Suprapubic skin (tissue), 3 donors: ENCODE measurements around the gene CATSPER1.

ENCODE experiments used
- CTCF ChIP-seq, 2 donors: fragments of 200-600 bp in 1 of 2; fragments of 450-650 bp in 1 of 2; sonication (generic) in 1 of 2; IDR thresholded peaks; one replicate each; pipeline ENCODE4 v1.5.1; 2016 to 2019; ENCODE audit warnings: antibody characterized with exemption in 2 of 2, mild to moderate bottlenecking in 1 of 2, moderate library complexity in 1 of 2
- POLR2AphosphoS5 ChIP-seq, 3 donors: sonication (generic); formaldehyde crosslinking; IDR thresholded peaks; one replicate each; pipeline ENCODE4 v1.6.1; 2017; ENCODE audit warnings: antibody characterized with exemption in 3 of 3

DNA sequence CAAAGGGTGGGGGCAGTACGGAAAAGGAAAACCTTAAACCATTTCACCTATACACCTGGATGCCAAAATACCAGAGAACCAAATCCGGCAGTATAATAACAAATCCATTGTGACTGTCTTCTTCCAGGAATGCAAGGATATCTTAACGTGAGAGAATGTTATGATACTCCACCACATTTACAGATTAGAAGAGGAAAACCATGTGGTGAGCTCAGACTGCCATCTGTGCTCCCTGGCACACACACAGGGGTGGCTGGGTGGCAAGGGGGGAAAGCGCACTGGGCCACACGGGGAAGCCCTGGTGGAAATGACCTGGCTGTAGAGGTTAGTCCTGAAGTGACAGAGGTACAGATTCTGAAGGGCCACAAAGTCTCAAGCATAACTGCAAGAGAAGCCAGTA lies 34.2 kb downstream of the CATSPER1 start:
- TF ChIP-seq CTCF (IDR thresholded peaks at IDR 0.05) (no peak), POLR2AphosphoS5 (IDR thresholded peaks at IDR 0.05) (no peak)
